Mesothelial cell of epicardium (in vitro differentiated cells): ENCODE measurements around the gene SUPT20H. TPM values are rescaled to one million over a fixed set of nuclear protein-coding genes. Genes with fewer than 3 reads are reported as not detected.

ENCODE experiments used
- DNase-seq, 2 experiments: peaks; one replicate each; pipeline ENCODE4 v3.0.0; 2021; ENCODE audit warnings: low spot score in 2 of 2; ENCODE audit not compliant: unreplicated experiment in 2 of 2
- H3K27ac Mint-ChIP-seq: 2 replicates; pipeline ENCODE4 v1.8.0; 2021; ENCODE audit warnings: mixed read lengths
- H3K27me3 Mint-ChIP-seq: 2 replicates; pipeline ENCODE4 v1.8.0; 2021; ENCODE audit warnings: low read depth, mixed read lengths
- H3K36me3 Mint-ChIP-seq: 2 replicates; pipeline ENCODE4 v1.8.0; 2021; ENCODE audit warnings: mixed read lengths
- H3K4me1 Mint-ChIP-seq: 2 replicates; pipeline ENCODE4 v1.8.0; 2021; ENCODE audit warnings: mixed read lengths
- H3K4me3 Mint-ChIP-seq: 2 replicates; pipeline ENCODE4 v1.8.0; 2021; ENCODE audit warnings: mild to moderate bottlenecking, moderate library complexity, mixed read lengths
- H3K9me3 Mint-ChIP-seq: 2 replicates; pipeline ENCODE4 v1.8.0; 2021; ENCODE audit warnings: mixed read lengths
- CTCF ChIP-seq: fragments of 200-600 bp; sonication (generic); IDR thresholded peaks from one replicate; pipeline ENCODE4 v1.5.0; 2021; ENCODE audit warnings: antibody characterized with exemption; ENCODE audit not compliant: unreplicated experiment
- total RNA-seq: library from RNA; stranded (reverse); gene quantifications from 3 replicates; pipeline ENCODE4 v1.2.1, GENCODE V29; 2021

The SUPT20H gene
- total RNA-seq, 1 donor from 2014 or later, result 99.6 TPM

DNA sequence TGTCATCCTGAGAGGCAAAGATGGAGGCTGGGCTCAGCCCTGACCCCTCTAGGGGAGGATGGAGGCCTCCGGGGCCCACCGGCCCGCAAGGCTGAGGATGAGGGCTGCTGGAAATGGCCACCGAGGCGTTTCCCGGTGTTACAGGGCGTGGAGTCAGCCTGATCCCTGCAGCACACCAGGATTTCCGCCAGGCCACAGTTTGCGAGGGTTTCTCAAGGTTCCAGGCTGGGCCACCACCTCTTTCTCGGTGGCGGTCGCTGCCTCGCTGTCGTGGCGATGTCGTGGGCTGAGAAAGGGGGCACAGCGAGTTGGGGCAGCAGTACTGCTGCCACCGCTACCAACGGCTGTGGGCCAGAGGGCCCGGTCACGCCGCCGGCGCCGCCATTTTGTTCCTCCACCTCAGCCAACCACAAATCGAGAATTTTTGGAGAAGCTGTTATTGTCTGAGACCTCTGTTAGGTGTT is 45.8 kb upstream of the SUPT20H start, which contains the start of gene CSNK1A1L:
Gene CSNK1A1L, minus strand, starts transcription at position 414 of the 464 bp plus-strand sequence. Its CDS starts 408 bp downstream, at position 6.
- no peak for DNase-seq
- H3K36me3 Mint-ChIP-seq, result peaks cover 6% of the 10 kb centered on the region
- no peaks in the 10 kb centered on the region for H3K9me3 Mint-ChIP-seq
- peaks cover 38% of the 10 kb centered on the region for H3K4me1 Mint-ChIP-seq
- no peak within 1 kb of the TSS for H3K4me3 Mint-ChIP-seq
- H3K27me3 Mint-ChIP-seq, result no peaks in the 10 kb centered on the region
- no peak for TF ChIP-seq CTCF
- H3K27ac Mint-ChIP-seq, result no peak within 1 kb of the TSS

DNA sequence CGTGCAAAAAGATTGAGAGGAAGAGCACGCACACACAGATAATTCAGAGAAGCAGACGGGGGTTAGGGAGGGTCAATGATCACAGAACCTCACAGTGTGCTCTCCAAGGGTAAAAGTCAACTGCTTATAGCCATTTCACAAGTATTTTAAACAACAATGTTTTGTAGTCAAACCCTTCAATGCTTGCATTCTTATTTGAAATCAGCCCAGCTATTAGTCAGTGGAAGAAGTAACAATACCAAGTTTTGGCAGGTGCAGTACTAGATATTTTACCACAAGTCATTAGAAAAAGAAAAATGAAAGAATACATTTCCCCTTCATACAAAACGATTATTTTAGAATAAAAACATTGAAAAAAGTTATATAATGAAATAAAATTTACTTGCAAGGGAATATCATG is 43.4 kb upstream of the SUPT20H start:
- no peaks in the 10 kb centered on the region for H3K9me3 Mint-ChIP-seq
- no peak overlapping the region for H3K4me3 Mint-ChIP-seq
- DNase-seq, result no peak
- no peak overlapping the region for H3K27ac Mint-ChIP-seq
- H3K36me3 Mint-ChIP-seq, result peaks cover 6% of the 10 kb centered on the region
- no peaks in the 10 kb centered on the region for H3K27me3 Mint-ChIP-seq
- no peak for TF ChIP-seq CTCF
- peaks cover 26% of the 10 kb centered on the region for H3K4me1 Mint-ChIP-seq

DNA sequence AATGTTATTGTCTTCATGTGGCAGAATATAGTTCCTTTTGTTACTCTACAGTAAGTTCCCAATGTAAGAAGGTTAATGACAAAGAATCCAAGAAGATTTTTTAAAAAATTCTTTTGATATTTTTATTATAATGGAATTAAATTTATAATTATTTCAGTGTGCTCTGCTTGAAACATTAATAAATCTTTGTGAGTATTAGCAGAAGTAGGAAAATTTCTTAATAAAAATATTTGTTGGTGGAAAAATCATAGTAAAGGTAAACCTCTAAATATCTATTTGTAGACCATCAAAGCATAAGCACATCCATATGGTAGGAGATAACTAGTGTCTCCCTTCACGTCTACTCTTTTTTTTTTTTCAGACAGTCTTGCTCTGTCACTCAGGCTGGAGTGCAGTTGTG is 41.7 kb upstream of the SUPT20H start:
- TF ChIP-seq CTCF, result no peak
- Mint-ChIP-seq H3K27me3 (no peaks in the 10 kb centered on the region), H3K36me3 (peaks cover 6% of the 10 kb centered on the region), H3K9me3 (no peaks in the 10 kb centered on the region), H3K4me3 (no peak overlapping the region), H3K4me1 (peaks cover 13% of the 10 kb centered on the region), H3K27ac (no peak overlapping the region)
- DNase-seq, result no peak

DNA sequence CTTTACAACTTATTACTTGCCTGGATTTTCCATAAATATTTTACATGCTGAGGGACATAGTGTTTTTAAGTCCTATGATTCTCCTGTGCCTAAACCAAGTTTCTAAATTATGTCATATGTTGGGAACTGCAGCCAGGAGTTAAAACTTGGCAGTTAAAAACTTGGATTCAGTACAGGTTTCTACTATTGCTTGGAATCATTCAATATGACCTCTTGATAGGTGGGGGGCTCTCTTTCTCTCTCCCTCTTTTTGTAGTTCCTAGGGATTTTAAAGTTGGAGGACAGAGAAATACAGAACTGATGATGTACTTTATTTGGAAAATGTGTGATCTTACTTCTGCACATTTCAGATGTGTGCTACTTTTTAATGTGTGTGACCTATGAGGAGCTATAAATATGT is 41.2 kb upstream of the SUPT20H start:
- peaks cover 6% of the 10 kb centered on the region for H3K36me3 Mint-ChIP-seq
- no peak for DNase-seq
- no peaks in the 10 kb centered on the region for H3K9me3 Mint-ChIP-seq
- H3K4me1 Mint-ChIP-seq, result peaks cover 10% of the 10 kb centered on the region
- TF ChIP-seq CTCF, result no peak
- no peak overlapping the region for H3K27ac Mint-ChIP-seq
- H3K27me3 Mint-ChIP-seq, result no peaks in the 10 kb centered on the region
- H3K4me3 Mint-ChIP-seq, result no peak overlapping the region

GRCh38 chr13:37097076-37097475 is 37.6 kb upstream of the SUPT20H start:
- H3K36me3 Mint-ChIP-seq, result no peaks in the 10 kb centered on the region
- no peaks in the 10 kb centered on the region for H3K27me3 Mint-ChIP-seq
- no peak for TF ChIP-seq CTCF
- no peak for DNase-seq
- no peak overlapping the region for H3K27ac Mint-ChIP-seq
- peaks cover 17% of the 10 kb centered on the region for H3K4me1 Mint-ChIP-seq
- no peaks in the 10 kb centered on the region for H3K9me3 Mint-ChIP-seq
- H3K4me3 Mint-ChIP-seq, result no peak overlapping the region

DNA sequence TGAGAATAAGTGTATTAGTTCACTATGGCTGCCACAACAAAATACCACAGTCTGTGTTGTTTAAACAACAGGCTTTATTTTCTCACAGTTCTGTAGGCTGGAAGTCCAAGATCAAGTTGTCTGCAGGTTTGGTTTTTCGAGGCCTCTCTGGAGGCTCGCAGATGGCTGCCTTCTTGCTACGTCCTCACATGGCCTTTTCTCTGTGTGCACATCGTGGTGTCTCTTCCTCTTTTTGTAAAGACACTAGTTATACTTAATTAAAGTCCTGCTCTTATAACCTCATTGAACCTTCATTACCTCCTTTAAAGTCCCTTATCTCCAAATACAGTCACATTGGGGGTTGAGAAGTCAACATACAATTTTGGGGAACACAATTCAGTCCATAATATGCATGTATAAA is 35.4 kb upstream of the SUPT20H start:
- H3K27me3 Mint-ChIP-seq, result no peaks in the 10 kb centered on the region
- no peaks in the 10 kb centered on the region for H3K9me3 Mint-ChIP-seq
- H3K4me3 Mint-ChIP-seq, result no peak overlapping the region
- no peaks in the 10 kb centered on the region for H3K36me3 Mint-ChIP-seq
- no peak for TF ChIP-seq CTCF
- no peak overlapping the region for H3K27ac Mint-ChIP-seq
- H3K4me1 Mint-ChIP-seq, result peaks cover 21% of the 10 kb centered on the region
- DNase-seq, result no peak
